Stomach smooth muscle (tissue), 2 donors: ENCODE measurements around the gene AP1G1.

Source experiments
- H3K27ac ChIP-seq: one replicate; pipeline ENCODE4 v1.7.0; 2013; ENCODE audit warnings: mild to moderate bottlenecking, low read length, inconsistent platforms
- H3K27me3 ChIP-seq, 2 donors: one replicate each; pipeline ENCODE4 v1.7.0; 2013; ENCODE audit warnings: low read length in 2 of 2; ENCODE audit not compliant: insufficient read depth in 2 of 2, control insufficient read depth in 1 of 2
- H3K36me3 ChIP-seq, 2 donors: one replicate each; pipeline ENCODE4 v1.7.0; 2013; ENCODE audit warnings: low read length in 2 of 2; ENCODE audit not compliant: control insufficient read depth in 2 of 2, insufficient read depth in 2 of 2
- H3K4me1 ChIP-seq: one replicate; pipeline ENCODE4 v1.7.0; 2013; ENCODE audit warnings: low read length; ENCODE audit not compliant: control insufficient read depth, insufficient read depth
- H3K4me3 ChIP-seq, 2 donors: one replicate each; pipeline ENCODE4 v1.7.0; 2013; ENCODE audit warnings: low read length in 2 of 2
- H3K9ac ChIP-seq, 2 donors: one replicate each; pipeline ENCODE4 v1.7.0; 2013; ENCODE audit warnings: low read length in 2 of 2, mild to moderate bottlenecking in 1 of 2
- H3K9me3 ChIP-seq, 2 donors: one replicate each; pipeline ENCODE4 v1.7.0; 2013; ENCODE audit warnings: low read length in 2 of 2; ENCODE audit not compliant: control insufficient read depth in 2 of 2
- donor health status: healthy.
- donor health status: Pancreatic carcinoma.

Gene AP1G1

GRCh38 chr16:71726476-71727315 lies 81.9 kb downstream of the AP1G1 start:
- H3K36me3 ChIP-seq, result peaks cover 2 to 8% of the 10 kb centered on the region in 2 donors
- peak overlapping the region; percentile 26 for H3K27ac ChIP-seq
- no peak overlapping the region for H3K4me3 ChIP-seq
- H3K4me1 ChIP-seq, result peaks cover 11% of the 10 kb centered on the region
- no peaks in the 10 kb centered on the region for H3K27me3 ChIP-seq
- no peak overlapping the region for H3K9ac ChIP-seq
- no peaks in the 10 kb centered on the region for H3K9me3 ChIP-seq

- Histone ChIP-seq H3K4me1 (peaks cover 11% of the 10 kb centered on the region), H3K27ac (peak within 1 kb of the TSS; percentile 79), H3K4me3 (peak within 1 kb of the TSS; percentile 68 to 87), H3K27me3 (no peaks in the 10 kb centered on the region), H3K36me3 (no peaks in the 10 kb centered on the region), H3K9me3 (no peaks in the 10 kb centered on the region), H3K9ac (peak within 1 kb of the TSS; percentile 69 to 75)
Measured at GRCh38 chr16:71724320-71724751, 84.3 kb downstream of the AP1G1 start, which contains the start of gene PHLPP2. Gene PHLPP2 (minus strand): TSS chr16:71724701. CDS start chr16:71714795, 9,906 bp downstream.

- Histone ChIP-seq H3K9me3 (no peaks in the 10 kb centered on the region), H3K27ac (peak overlapping the region; percentile 79), H3K9ac (peak overlapping the region; percentile 69 to 75), H3K4me3 (peak overlapping the region; percentile 87 to 91), H3K4me1 (peaks cover 11% of the 10 kb centered on the region), H3K36me3 (no peaks in the 10 kb centered on the region), H3K27me3 (no peaks in the 10 kb centered on the region)
Measured at GRCh38 chr16:71723537-71724319, 84.9 kb downstream of the AP1G1 start.

- Histone ChIP-seq H3K4me3 (peak overlapping the region; percentile 87 to 91), H3K36me3 (no peaks in the 10 kb centered on the region), H3K9ac (peak overlapping the region; percentile 75), H3K9me3 (no peaks in the 10 kb centered on the region), H3K27me3 (no peaks in the 10 kb centered on the region), H3K4me1 (peaks cover 11% of the 10 kb centered on the region), H3K27ac (peak overlapping the region; percentile 79)
Measured at GRCh38 chr16:71722801-71723536, 85.7 kb downstream of the AP1G1 start.

DNA sequence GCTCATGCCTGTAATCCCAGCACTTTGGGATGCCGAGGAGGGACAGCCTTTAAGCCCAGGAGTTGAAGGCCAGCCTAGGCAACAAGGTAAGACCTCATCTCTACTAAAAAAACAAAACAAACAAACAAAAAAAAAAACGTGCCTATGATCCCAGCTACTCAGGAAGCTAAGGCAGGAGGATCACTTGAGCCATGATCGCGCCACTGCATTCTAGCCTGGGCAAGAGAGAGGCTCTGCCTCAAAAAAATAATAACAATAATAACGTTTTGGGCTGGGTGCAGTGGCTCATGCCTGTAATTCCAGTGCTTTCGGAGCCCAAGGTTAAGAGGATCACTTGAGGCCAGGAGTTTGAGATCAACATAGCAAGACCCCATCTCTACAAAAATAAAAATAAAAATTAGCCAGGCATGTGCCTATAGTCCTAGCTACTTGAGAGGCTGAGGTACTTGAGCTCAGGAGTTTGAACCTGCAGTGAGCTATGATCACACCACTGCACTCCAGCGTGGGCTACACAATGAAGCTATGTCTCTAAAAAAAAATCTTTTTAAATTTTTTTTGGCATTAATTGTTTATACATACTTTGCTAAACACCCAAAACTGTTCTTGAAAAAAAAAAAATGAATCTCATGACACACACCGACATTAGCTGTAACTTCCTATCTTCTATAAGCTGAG lies 87.4 kb downstream of the AP1G1 start:
- H3K27me3 ChIP-seq, result no peaks in the 10 kb centered on the region
- H3K9ac ChIP-seq, result no peak overlapping the region
- H3K4me1 ChIP-seq, result peaks cover 11% of the 10 kb centered on the region
- H3K36me3 ChIP-seq, result no peaks in the 10 kb centered on the region
- H3K4me3 ChIP-seq, result no peak overlapping the region
- H3K27ac ChIP-seq, result no peak overlapping the region
- no peaks in the 10 kb centered on the region for H3K9me3 ChIP-seq

GRCh38 chr16:71712501-71712900 lies 96.1 kb downstream of the AP1G1 start:
- H3K27ac ChIP-seq, result no peak overlapping the region
- no peak overlapping the region for H3K9ac ChIP-seq
- no peaks in the 10 kb centered on the region for H3K4me1 ChIP-seq
- H3K9me3 ChIP-seq, result no peaks in the 10 kb centered on the region
- H3K4me3 ChIP-seq, result no peak overlapping the region
- no peaks in the 10 kb centered on the region for H3K27me3 ChIP-seq
- H3K36me3 ChIP-seq, result peaks cover 2% of the 10 kb centered on the region in 2 donors

GRCh38 chr16:71711789-71712188 lies 96.8 kb downstream of the AP1G1 start:
- H3K9ac ChIP-seq, result no peak overlapping the region
- H3K4me3 ChIP-seq, result no peak overlapping the region
- no peaks in the 10 kb centered on the region for H3K27me3 ChIP-seq
- peaks cover 2% of the 10 kb centered on the region in 2 donors for H3K36me3 ChIP-seq
- no peak overlapping the region for H3K27ac ChIP-seq
- no peaks in the 10 kb centered on the region for H3K4me1 ChIP-seq
- H3K9me3 ChIP-seq, result no peaks in the 10 kb centered on the region

DNA sequence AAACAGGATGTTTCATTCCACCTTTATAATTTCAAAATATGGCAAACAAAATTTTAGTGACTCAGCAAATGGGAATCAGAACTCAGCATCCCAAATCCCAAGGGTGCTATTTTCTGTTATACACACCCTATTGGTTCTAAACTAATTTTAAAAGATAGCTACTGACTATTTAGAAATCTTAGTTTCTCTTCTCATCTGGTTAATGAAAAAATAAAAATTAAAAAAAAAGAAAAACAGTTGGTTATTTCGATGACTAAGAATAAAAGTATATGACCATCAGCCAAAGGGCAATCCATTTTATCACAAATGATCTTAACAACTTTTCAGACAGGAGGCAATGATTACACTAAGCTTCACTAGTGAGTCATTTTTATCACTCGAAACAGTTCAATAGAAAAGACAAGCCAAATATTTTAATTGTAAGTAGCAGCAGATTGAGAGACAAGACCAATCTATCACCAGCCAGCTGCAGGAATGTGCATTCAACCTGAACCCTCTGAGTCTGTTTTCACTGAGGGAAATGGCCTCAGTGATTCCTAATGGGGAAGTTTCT lies 99.3 kb downstream of the AP1G1 start:
- Histone ChIP-seq H3K4me3 (no peak overlapping the region), H3K27me3 (no peaks in the 10 kb centered on the region), H3K4me1 (no peaks in the 10 kb centered on the region), H3K36me3 (peaks cover 0 to under 1% of the 10 kb centered on the region in 2 donors), H3K27ac (no peak overlapping the region), H3K9ac (no peak overlapping the region), H3K9me3 (no peaks in the 10 kb centered on the region)

DNA sequence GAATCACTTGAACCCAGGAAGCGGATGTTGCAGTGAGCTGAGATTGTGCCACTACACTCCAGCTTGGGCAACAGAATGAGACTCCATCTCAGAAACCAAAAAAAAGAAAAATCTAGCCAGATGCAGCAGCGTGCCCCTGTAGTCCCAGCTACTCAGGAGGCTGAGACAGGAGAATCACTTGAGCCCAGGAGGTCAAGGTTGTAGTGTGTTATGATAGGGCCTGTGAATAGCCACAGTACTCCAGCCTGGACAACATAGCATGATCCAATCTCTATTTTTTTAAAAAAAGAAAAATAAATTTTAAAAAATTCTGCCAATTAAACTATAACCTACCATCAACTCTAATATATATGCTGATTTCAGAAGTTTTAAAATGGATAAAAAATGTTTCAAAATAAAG lies 99.9 kb downstream of the AP1G1 start:
- H3K36me3 ChIP-seq, result no peaks in the 10 kb centered on the region
- H3K9me3 ChIP-seq, result no peaks in the 10 kb centered on the region
- no peak overlapping the region for H3K27ac ChIP-seq
- H3K9ac ChIP-seq, result no peak overlapping the region
- H3K4me1 ChIP-seq, result no peaks in the 10 kb centered on the region
- H3K27me3 ChIP-seq, result no peaks in the 10 kb centered on the region
- no peak overlapping the region for H3K4me3 ChIP-seq

DNA sequence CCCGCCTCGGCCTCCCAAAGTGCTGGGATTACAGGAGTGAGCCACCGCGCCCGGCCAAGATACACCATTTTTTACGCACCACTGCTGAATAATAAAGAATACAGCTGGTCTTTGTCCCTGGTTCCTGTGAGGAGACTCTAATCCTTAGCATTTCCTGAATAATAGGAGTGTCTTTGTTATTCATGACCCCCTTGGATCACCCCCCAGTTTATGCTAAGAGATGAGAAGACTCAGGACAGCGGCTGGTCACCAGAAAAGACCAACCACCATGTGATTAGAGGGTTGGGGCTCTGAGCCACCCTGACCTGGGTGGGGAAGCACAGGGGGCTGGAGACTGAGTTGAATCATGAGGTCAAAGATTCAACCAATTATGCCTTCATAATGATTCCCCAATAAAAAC lies 101.4 kb downstream of the AP1G1 start:
- H3K4me1 ChIP-seq, result no peaks in the 10 kb centered on the region
- H3K27ac ChIP-seq, result no peak overlapping the region

More for the DNA sequence above, 101.4 kb downstream of the AP1G1 start:
- Histone ChIP-seq H3K9me3 (no peaks in the 10 kb centered on the region), H3K36me3 (no peaks in the 10 kb centered on the region), H3K4me3 (no peak overlapping the region), H3K9ac (no peak overlapping the region), H3K27me3 (no peaks in the 10 kb centered on the region)
